H1 (cell line): ENCODE measurements around the gene MIX23. TPM values are rescaled to one million over a fixed set of nuclear protein-coding genes. Genes with fewer than 3 reads are reported as not detected.

Experiments used
- CTCF ChIA-PET: fragments of 300-600 bp; sonication (Branson Sonifier 250); formaldehyde crosslinking; loops from one replicate; lab custom pipeline; 2021; ENCODE audit not compliant: partially characterized antibody; lab: Charles Lee
- POLR2A ChIA-PET: fragments of 300-600 bp; sonication (Branson Sonifier 250); formaldehyde crosslinking; loops from one replicate; lab custom pipeline; 2021; ENCODE audit warnings: inconsistent platforms; ENCODE audit not compliant: partially characterized antibody; lab: Charles Lee
- DNase-seq, 2 experiments: peaks; one replicate each; pipeline versions ENCODE4 v3.0.0 to v3.0.0-alpha.2; 2010 to 2022; ENCODE audit warnings: low spot score in 2 of 2, low read depth in 1 of 2, mixed read lengths in 1 of 2
- FAIRE-seq: peaks from 2 replicates; lab custom pipeline; 2011; peaks lifted over from hg19 to GRCh38; lab: Jason Lieb, UNC
- H2AFZ ChIP-seq: 2 replicates; pipeline ENCODE4 v1.8.1; 2012; ENCODE audit warnings: low read length, inconsistent platforms
- H2AK5ac ChIP-seq: 2 replicates; pipeline ENCODE4 v1.6.1; 2013; ENCODE audit warnings: low read depth, low read length
- H2BK120ac ChIP-seq: replicated peaks from 2 replicates; pipeline ENCODE3; 2013; ENCODE audit warnings: low read depth, low read length, inconsistent platforms
- H2BK12ac ChIP-seq: 2 replicates; pipeline ENCODE4 v1.6.1; 2013; ENCODE audit warnings: low read depth, low read length
- H2BK15ac ChIP-seq: 2 replicates; pipeline ENCODE4 v1.6.1; 2013; ENCODE audit warnings: low read length
- H2BK20ac ChIP-seq: 2 replicates; pipeline ENCODE4 v1.6.1; 2013; ENCODE audit warnings: low read length
- H2BK5ac ChIP-seq: 2 replicates; pipeline ENCODE4 v1.6.1; 2013; ENCODE audit warnings: low read depth, low read length
- H3K14ac ChIP-seq: 2 replicates; pipeline ENCODE4 v1.6.1; 2013; ENCODE audit warnings: inconsistent platforms; ENCODE audit not compliant: insufficient read length
- H3K18ac ChIP-seq: 2 replicates; pipeline ENCODE4 v1.6.1; 2013; ENCODE audit warnings: low read length; ENCODE audit errors: extremely low read depth
- H3K23ac ChIP-seq: 2 replicates; pipeline ENCODE4 v1.6.1; 2013; ENCODE audit warnings: inconsistent platforms; ENCODE audit not compliant: insufficient read length
- H3K23me2 ChIP-seq: 2 replicates; pipeline ENCODE4 v1.6.1; 2013; ENCODE audit warnings: low read depth, low read length
- H3K27ac ChIP-seq: 2 replicates; pipeline ENCODE4 v1.6.1; 2011; ENCODE audit warnings: low read depth, low read length, inconsistent platforms
- H3K27me3 ChIP-seq, 4 experiments: replicated peaks in 1 of 4; 1 replicate in 1 of 4; 2 replicates in 3 of 4; pipeline versions ENCODE4 v1.6.1 to v1.8.1; 2011 to 2013; ENCODE audit warnings: low read length in 3 of 4, mild to moderate bottlenecking in 3 of 4, inconsistent platforms in 2 of 4, mixed read lengths in 2 of 4, moderate library complexity in 1 of 4; ENCODE audit not compliant: control insufficient read depth in 3 of 4, insufficient read depth in 3 of 4; ENCODE audit errors: extremely low read depth in 1 of 4
- H3K36me3 ChIP-seq, 4 experiments: 2 replicates each; pipeline versions ENCODE4 v1.6.1 to v1.8.1; 2011 to 2013; ENCODE audit warnings: mild to moderate bottlenecking in 4 of 4, low read length in 3 of 4, moderate library complexity in 2 of 4, control low read depth in 1 of 4, inconsistent platforms in 1 of 4; ENCODE audit not compliant: insufficient read depth in 4 of 4, control insufficient read depth in 2 of 4
- H3K4ac ChIP-seq: replicated peaks from 2 replicates; pipeline ENCODE3; 2013; ENCODE audit warnings: low read length, low read depth, mixed read lengths, inconsistent platforms; ENCODE audit not compliant: insufficient read length
- H3K4me1 ChIP-seq, 4 experiments: replicated peaks in 1 of 4; 1 replicate in 1 of 4; 2 replicates in 3 of 4; pipeline versions ENCODE4 v1.6.1 to v1.8.1; 2011 to 2013; ENCODE audit warnings: low read length in 3 of 4, inconsistent platforms in 2 of 4, mixed read lengths in 1 of 4; ENCODE audit not compliant: insufficient read depth in 4 of 4, control insufficient read depth in 3 of 4
- H3K4me2 ChIP-seq, 2 experiments: 2 replicates each; pipeline versions ENCODE4 v1.6.1 to v1.8.1; 2011 to 2013; ENCODE audit warnings: low read depth in 2 of 2, low read length in 2 of 2, control low read depth in 1 of 2, inconsistent platforms in 1 of 2, mild to moderate bottlenecking in 1 of 2; ENCODE audit not compliant: insufficient read depth in 1 of 2
- H3K4me3 ChIP-seq, 4 experiments: fragments of 200-600, 300-600 bp in 1 of 4; sonication (generic), shearing (Covaris generic), sonication (Bioruptor Twin) in 1 of 4; 2 replicates each; pipeline versions ENCODE4 v1.5.1 to v1.8.1; 2011 to 2016; ENCODE audit warnings: low read length in 4 of 4, low read depth in 3 of 4, control low read depth in 2 of 4, inconsistent platforms in 2 of 4, mild to moderate bottlenecking in 2 of 4, mixed read lengths in 1 of 4, moderate library complexity in 1 of 4; ENCODE audit not compliant: insufficient read depth in 2 of 4; ENCODE audit errors: extremely low read depth in 1 of 4
- H3K56ac ChIP-seq: replicated peaks from 2 replicates; pipeline ENCODE3; 2013; ENCODE audit warnings: low read depth, mild to moderate bottlenecking, mixed read lengths, low read length, inconsistent platforms; ENCODE audit not compliant: insufficient read length
- H3K79me1 ChIP-seq: 2 replicates; pipeline ENCODE4 v1.6.1; 2013; ENCODE audit warnings: low read depth, low read length, control low read depth
- H3K79me2 ChIP-seq, 2 experiments: 2 replicates each; pipeline versions ENCODE4 v1.6.1 to v1.8.1; 2012 to 2013; ENCODE audit warnings: low read length in 2 of 2, mild to moderate bottlenecking in 2 of 2, inconsistent platforms in 1 of 2; ENCODE audit not compliant: insufficient read depth in 2 of 2, control insufficient read depth in 1 of 2
- H3K9ac ChIP-seq, 4 experiments: replicated peaks in 1 of 4; 1 replicate in 1 of 4; 2 replicates in 3 of 4; pipeline versions ENCODE4 v1.6.1 to v1.8.1; 2011 to 2013; ENCODE audit warnings: low read depth in 3 of 4, low read length in 3 of 4, control low read depth in 2 of 4, mild to moderate bottlenecking in 2 of 4, moderate library complexity in 2 of 4, inconsistent platforms in 1 of 4; ENCODE audit errors: extremely low read depth in 1 of 4
- H3K9me3 ChIP-seq, 2 experiments: 2 replicates each; pipeline versions ENCODE4 v1.6.1 to v1.8.1; 2012 to 2013; ENCODE audit warnings: mild to moderate bottlenecking in 2 of 2, moderate library complexity in 2 of 2, control low read depth in 1 of 2, inconsistent platforms in 1 of 2, low read depth in 1 of 2, low read length in 1 of 2, mixed read lengths in 1 of 2; ENCODE audit not compliant: insufficient read depth in 2 of 2
- H4K20me1 ChIP-seq, 2 experiments: replicated peaks in 1 of 2; 2 replicates each; pipeline versions ENCODE3 to v1.8.1; 2011 to 2013; ENCODE audit warnings: inconsistent platforms in 2 of 2, low read length in 2 of 2, mild to moderate bottlenecking in 1 of 2; ENCODE audit not compliant: insufficient read depth in 2 of 2, control insufficient read depth in 1 of 2
- H4K5ac ChIP-seq: 2 replicates; pipeline ENCODE4 v1.6.1; 2013; ENCODE audit warnings: low read length, low read depth, mixed read lengths, inconsistent platforms; ENCODE audit not compliant: insufficient read length
- H4K8ac ChIP-seq: 2 replicates; pipeline ENCODE4 v1.8.0; 2013; ENCODE audit warnings: mild to moderate bottlenecking, moderate library complexity, low read length, inconsistent platforms; ENCODE audit not compliant: insufficient read depth; ENCODE audit errors: extremely low read depth
- H4K91ac ChIP-seq: replicated peaks from 2 replicates; pipeline ENCODE3; 2013; ENCODE audit warnings: low read length, mixed read lengths, inconsistent platforms; ENCODE audit not compliant: insufficient read length
- ATF3 ChIP-seq: IDR thresholded peaks from 2 replicates; pipeline ENCODE4 v1.6.1; 2011; ENCODE audit warnings: low read depth, mild to moderate bottlenecking, low read length; ENCODE audit not compliant: insufficient read depth
- EGR1 ChIP-seq: IDR thresholded peaks from 2 replicates; pipeline ENCODE4 v1.6.1; 2011; ENCODE audit warnings: low read depth, low read length, borderline replicate concordance
- EZH2 ChIP-seq: fragments of 200-600 bp; sonication (generic); IDR thresholded peaks from 2 replicates; pipeline ENCODE4 v1.7.1; 2012; ENCODE audit warnings: low read depth, mild to moderate bottlenecking, moderate library complexity, low read length, inconsistent platforms; ENCODE audit not compliant: severe bottlenecking
- KDM5A ChIP-seq: fragments of 200-600 bp; IDR thresholded peaks from 2 replicates; pipeline ENCODE4 v1.7.1; 2012; ENCODE audit warnings: mild to moderate bottlenecking, low read length, inconsistent platforms, mixed read lengths
- POLR2A ChIP-seq, 2 experiments: IDR thresholded peaks; 1 replicate in 1 of 2; 2 replicates in 1 of 2; pipeline ENCODE4 v1.6.1; 2011; ENCODE audit warnings: low read depth in 2 of 2, low read length in 2 of 2, mild to moderate bottlenecking in 2 of 2; ENCODE audit errors: control extremely low read depth in 1 of 2
- USF2 ChIP-seq: IDR thresholded peaks from 2 replicates; pipeline ENCODE4 v1.6.1; 2011; ENCODE audit warnings: low read length, improper control_type of control experiment
- WGBS, 2 experiments: shearing (Covaris generic) in 1 of 2; methylation state at CpG; one replicate each; pipeline versions ENCODE4 v1.1.6 to v1.1.7; 2013 to 2015; ENCODE audit warnings: low lambda C conversion rate in 2 of 2, mixed read lengths in 2 of 2, inconsistent platforms in 1 of 2, low coverage in 1 of 2, missing lambda C conversion rate in 1 of 2; ENCODE audit not compliant: insufficient replicate concordance in 2 of 2, insufficient coverage in 1 of 2, insufficient read length in 1 of 2; ENCODE audit errors: extremely low coverage in 1 of 2, missing lambda C conversion rate in 1 of 2; 5-methylcytosine and 5-hydroxymethylcytosine counted together
- polyA plus RNA-seq, 7 experiments: library from polyadenylated mRNA; depleted of rRNA in 3 of 7; stranded (reverse) in 5 of 7; unstranded in 2 of 7; fragments of >200 nt in 5 of 7; fragments of 200-250 nt in 2 of 7; gene quantifications; 1 replicate in 5 of 7; 2 replicates in 1 of 7; 4 replicates in 1 of 7; pipeline versions ENCODE4 v1.2.1 to v1.2.3, GENCODE V29; 2011 to 2013; ENCODE audit warnings: missing spikeins in 2 of 7, mixed read lengths in 2 of 7
- total RNA-seq: library from RNA; stranded (reverse); fragmentation: NEBNext Ultra II Directional; extraction: Animal tissue kit (Norgen Biotek cat#: 25700); gene quantifications from 2 replicates; pipeline ENCODE4 v1.2.1, GENCODE V29; 2021

MIX23 gene
- total and polyA plus RNA-seq, 2 of the 8 experiments (the other 6 are each of a cell fraction or from before 2014, with no cell fraction given) = 22.1 to 69.6 TPM

GRCh38 chr3:122350814-122351418 is 32.1 kb downstream of the MIX23 start:
- Histone ChIP-seq H4K20me1 (no peaks in the 10 kb centered on the region), H3K23ac (no peak overlapping the region), H3K9me3 (no peaks in the 10 kb centered on the region), H3K9ac (no peak overlapping the region), H3K18ac (no peak overlapping the region), H2AFZ (no peak overlapping the region), H3K4ac (no peak overlapping the region), H3K14ac (no peak overlapping the region), H3K56ac (no peak overlapping the region), H2BK120ac (no peak overlapping the region), H3K36me3 (no peaks in the 10 kb centered on the region), H3K27me3 (no peaks in the 10 kb centered on the region), H2BK12ac (no peak overlapping the region), H3K4me2 (no peak overlapping the region), H3K79me2 (no peaks in the 10 kb centered on the region), H4K5ac (no peak overlapping the region), H2BK5ac (no peak overlapping the region), H4K91ac (no peak overlapping the region), H3K79me1 (no peaks in the 10 kb centered on the region), H2BK20ac (no peak overlapping the region), H4K8ac (no peak overlapping the region), H3K23me2 (no peaks in the 10 kb centered on the region), H3K4me3 (no peak overlapping the region), H3K4me1 (no peaks in the 10 kb centered on the region), H2BK15ac (no peak overlapping the region), H3K27ac (no peak overlapping the region), H2AK5ac (no peak overlapping the region)
- DNase-seq (no peak), FAIRE-seq (no peak)
- POLR2A ChIA-PET = no interaction called here
- CTCF ChIA-PET = interaction anchor here (0.6 to 1.4 kb wide), 5 partner anchors 45 to 1784 kb away, joined by 3 to 4 read pairs (median 3); no protein-coding TSS in a partner anchor
- WGBS, 2 experiments = 82% methylated on average over 4 of the region's 5 CpGs; no CpG with 5 or more reads in 1 of the 2 experiments
- TF ChIP-seq USF2 = no peak
- no peak for TF ChIP-seq KDM5A
- no peak for TF ChIP-seq EGR1
- TF ChIP-seq EZH2 = no peak
- no peak for TF ChIP-seq POLR2A (IDR thresholded peaks at IDR 0.05; ENCODE audit: control extremely low read depth in 1 of 2, low read depth in 2 of 2, low read length in 2 of 2)
- no peak for TF ChIP-seq ATF3
